Fibroblast of villous mesenchyme (primary cell): ENCODE measurements around the gene C15orf39. TPM values are rescaled to one million over a fixed set of nuclear protein-coding genes. Genes with fewer than 3 reads are reported as not detected.

Source experiments
- DNase-seq: peaks from one replicate; pipeline ENCODE4 v3.0.0-alpha.2; 2010; ENCODE audit warnings: low read depth
- H3K4me3 ChIP-seq: 2 replicates; pipeline ENCODE4 v1.5.1; 2011; ENCODE audit warnings: low read depth, mild to moderate bottlenecking, low read length
- CTCF ChIP-seq: IDR thresholded peaks from 2 replicates; pipeline ENCODE4 v1.5.1; 2012; ENCODE audit warnings: low read depth, mild to moderate bottlenecking, low read length; ENCODE audit not compliant: insufficient read depth
- total RNA-seq: library from RNA; depleted of rRNA; stranded (reverse); fragments of >200 nt; gene quantifications from 2 replicates; pipeline ENCODE4 v1.2.3, GENCODE V29; 2012

C15orf39 gene
- total RNA-seq, 1 donor, result 9.1 TPM

DNA sequence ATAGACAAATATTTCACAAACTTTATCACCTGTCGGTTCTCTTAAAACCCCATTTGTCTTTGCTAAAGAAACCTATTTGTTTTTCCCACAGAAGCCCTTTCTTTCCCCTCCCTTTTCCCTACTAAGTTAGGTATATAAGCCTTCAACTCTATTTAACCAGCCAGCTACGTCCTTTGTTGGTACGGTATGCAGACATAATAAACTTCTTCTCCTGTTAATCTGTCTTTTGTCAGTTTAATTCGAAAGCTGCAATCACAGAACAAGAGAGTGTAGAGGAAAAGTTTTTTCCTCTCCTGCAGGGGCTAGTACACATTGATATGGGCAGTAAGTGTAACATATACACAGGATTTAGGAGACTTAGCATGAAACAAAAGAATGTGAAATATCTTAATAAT, 21.9 kb upstream of the C15orf39 start:
- no peak overlapping the region for H3K4me3 ChIP-seq
- no peak for TF ChIP-seq CTCF
- DNase-seq, result peak; percentile 72

GRCh38 chr15:75181780-75182179, 19.9 kb upstream of the C15orf39 start:
- no peak overlapping the region for H3K4me3 ChIP-seq
- TF ChIP-seq CTCF, result no peak

GRCh38 chr15:75182187-75183131, 19.2 kb upstream of the C15orf39 start:
- DNase-seq, result peak; percentile 24
- H3K4me3 ChIP-seq, result no peak overlapping the region

More at GRCh38 chr15:75181780-75182179, 19.9 kb upstream of the C15orf39 start:
- DNase-seq, result peak; percentile 35

DNA sequence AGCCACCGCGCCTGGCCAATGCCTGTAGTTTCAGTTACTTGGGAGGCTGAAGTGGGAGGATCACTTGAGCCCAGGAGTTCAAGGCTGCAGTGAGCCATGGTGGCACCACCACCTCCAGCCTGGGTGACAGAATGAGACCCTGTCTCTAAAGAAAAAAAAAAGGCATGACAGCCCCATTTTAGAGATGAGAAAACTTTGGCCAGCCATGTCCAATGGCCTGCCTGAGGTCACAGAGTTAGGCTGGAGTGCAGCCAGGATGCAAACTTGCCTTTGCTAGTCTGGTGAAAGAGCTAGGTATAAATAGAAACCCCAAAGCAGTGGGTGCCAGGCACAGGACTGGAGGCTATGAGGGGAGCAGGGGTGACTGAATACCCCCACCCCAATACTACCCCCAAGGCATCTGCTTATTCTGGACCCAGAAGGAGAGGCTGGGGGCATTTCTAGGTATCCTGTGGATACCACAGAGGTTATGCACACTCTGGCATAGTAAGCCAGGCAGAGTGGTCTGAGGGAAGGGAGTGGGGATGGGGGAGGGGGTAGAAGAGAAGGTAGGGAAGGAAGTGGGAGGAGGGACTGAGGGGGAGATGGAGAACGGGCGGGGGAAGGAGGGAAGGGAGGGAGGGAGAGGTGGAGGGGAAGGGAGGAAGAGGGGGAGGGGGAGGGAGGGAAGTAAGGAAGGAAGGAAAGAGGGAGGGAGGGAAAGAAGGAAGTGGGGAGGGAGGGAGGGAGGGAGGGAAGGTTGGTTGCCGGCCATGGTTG, 16.2 kb upstream of the C15orf39 start:
- TF ChIP-seq CTCF, result no peak
- H3K4me3 ChIP-seq, result no peak overlapping the region
- no peak for DNase-seq

More at GRCh38 chr15:75182187-75183131, 19.2 kb upstream of the C15orf39 start:
- TF ChIP-seq CTCF, result no peak

DNA sequence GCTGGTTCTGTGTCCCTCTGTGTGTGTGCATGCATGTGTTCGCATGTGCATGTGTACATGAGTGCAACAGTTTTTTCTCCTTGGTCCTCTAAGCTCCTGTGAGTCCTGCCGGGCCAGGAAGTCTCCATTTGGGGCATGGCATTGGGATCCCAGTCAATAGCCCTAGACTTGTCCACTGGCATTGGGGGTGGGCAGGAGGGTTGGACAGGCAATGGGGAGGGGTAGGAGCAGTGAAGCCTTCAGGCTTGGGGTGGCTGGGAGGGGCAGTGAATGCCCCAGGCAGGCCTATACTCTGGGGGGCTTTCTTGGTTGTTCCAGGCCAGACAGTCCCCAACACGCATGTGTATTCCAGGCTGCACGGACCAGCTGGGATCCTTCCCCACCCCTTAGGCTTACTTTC, 15.6 kb upstream of the C15orf39 start:
- no peak for DNase-seq
- TF ChIP-seq CTCF, result no peak
- H3K4me3 ChIP-seq, result no peak overlapping the region

DNA sequence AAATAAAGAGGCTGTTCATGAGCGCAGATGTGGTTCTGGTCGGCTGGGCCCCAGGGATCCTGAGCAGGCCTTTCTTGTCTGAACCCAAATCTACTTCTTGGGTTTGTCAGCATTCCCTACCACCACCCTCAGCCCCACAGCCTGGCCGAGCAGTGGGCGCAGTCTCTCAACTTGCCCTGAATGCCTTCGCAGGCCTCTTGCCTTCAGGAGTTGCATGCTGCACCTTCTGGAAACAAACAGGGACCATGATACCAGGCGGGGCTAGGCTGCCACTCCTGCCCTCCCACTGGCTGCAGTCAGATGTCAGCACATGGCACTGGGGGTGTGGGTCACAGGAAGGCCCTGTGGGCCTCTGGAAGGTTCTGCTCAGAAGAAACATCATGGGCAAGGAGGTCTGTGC, 13.2 kb upstream of the C15orf39 start:
- no peak for DNase-seq
- TF ChIP-seq CTCF, result no peak
- H3K4me3 ChIP-seq, result no peak overlapping the region
